Mesenteric fat pad (tissue), 1 donor: ENCODE results near the gene SMAD4. TPM values are rescaled to one million over a fixed set of nuclear protein-coding genes. Genes with fewer than 3 reads are reported as not detected.
"Not testable (repeated sequence)": the region's sequence is repeated elsewhere in the genome, so short reads cannot be mapped to it uniquely, and the experiment has no call there.

Experiments
- DNase-seq: peaks from one replicate; pipeline ENCODE4 v3.0.0-alpha.2; 2020; ENCODE audit warnings: low spot score
- total RNA-seq: library from RNA; stranded (reverse); fragmentation: NEBNext Ultra II Directional; extraction: Animal tissue kit (Norgen Biotek cat#: 25700); gene quantifications from one replicate; pipeline ENCODE4 v1.2.1, GENCODE V29; 2021
- donor health status: DM: yes; HTN: yes; CAD: no.

The SMAD4 gene
- total RNA-seq, 1 donor from 2014 or later = 87.0 TPM

- DNase-seq = no peak
These were observed 38.1 kb downstream of the SMAD4 start for GRCh38 chr18:51068105-51068504.

GRCh38 chr18:51069885-51070284 lies 39.9 kb downstream of the SMAD4 start:
- no peak for DNase-seq

- DNase-seq = no peak
These were observed 40.5 kb downstream of the SMAD4 start for GRCh38 chr18:51070545-51070944.

GRCh38 chr18:51072586-51073313 lies 42.7 kb downstream of the SMAD4 start:
- DNase-seq = no peak

- DNase-seq = no peak
These were observed 44.6 kb downstream of the SMAD4 start for GRCh38 chr18:51074605-51075004.

GRCh38 chr18:51076503-51076902 lies 46.5 kb downstream of the SMAD4 start:
- DNase-seq = no peak

GRCh38 chr18:51077217-51077616 lies 47.2 kb downstream of the SMAD4 start:
- no peak for DNase-seq

- DNase-seq = no peak
These were observed 48.0 kb downstream of the SMAD4 start for GRCh38 chr18:51078026-51078425.

GRCh38 chr18:51082571-51083267 lies 52.7 kb downstream of the SMAD4 start:
- no peak for DNase-seq

GRCh38 chr18:51083398-51083797 lies 53.4 kb downstream of the SMAD4 start:
- no peak for DNase-seq

- DNase-seq = no peak
These were observed 58.4 kb downstream of the SMAD4 start for GRCh38 chr18:51088410-51088809.

- DNase-seq = no peak
These were observed 59.7 kb downstream of the SMAD4 start for GRCh38 chr18:51089691-51090090.

GRCh38 chr18:51091270-51091669 lies 61.3 kb downstream of the SMAD4 start:
- DNase-seq = no peak

GRCh38 chr18:51092117-51092516 lies 62.1 kb downstream of the SMAD4 start:
- no peak for DNase-seq

GRCh38 chr18:51092967-51093366 lies 63.0 kb downstream of the SMAD4 start:
- DNase-seq = not testable (repeated sequence)

GRCh38 chr18:51097021-51097822 lies 67.2 kb downstream of the SMAD4 start:
- DNase-seq = no peak

GRCh38 chr18:51098082-51098481 lies 68.1 kb downstream of the SMAD4 start:
- DNase-seq = no peak

- no peak for DNase-seq
These were observed 68.5 kb downstream of the SMAD4 start for GRCh38 chr18:51098513-51098912.

GRCh38 chr18:51100385-51101120 lies 70.5 kb downstream of the SMAD4 start:
- DNase-seq = no peak

GRCh38 chr18:51107082-51107481 lies 77.1 kb downstream of the SMAD4 start:
- no peak for DNase-seq

GRCh38 chr18:51107598-51108305 lies 77.7 kb downstream of the SMAD4 start:
- DNase-seq = no peak
